GM12801 (cell line): ENCODE measurements around the gene AUTS2.

ENCODE experiments used
- CTCF ChIP-seq: IDR thresholded peaks from one replicate; pipeline ENCODE4 v1.5.1; 2011; ENCODE audit warnings: control low read depth; ENCODE audit not compliant: insufficient read length; ENCODE audit errors: extremely low read depth

AUTS2 gene

GRCh38 chr7:70178211-70178610 is 579.9 kb downstream of the AUTS2 start:
- TF ChIP-seq CTCF = no peak

GRCh38 chr7:70178787-70179186 is 580.5 kb downstream of the AUTS2 start:
- no peak for TF ChIP-seq CTCF

GRCh38 chr7:70182521-70182920 is 584.2 kb downstream of the AUTS2 start:
- TF ChIP-seq CTCF = no peak

- no peak for TF ChIP-seq CTCF
Observed at GRCh38 chr7:70183278-70183677, 585.0 kb downstream of the AUTS2 start.

GRCh38 chr7:70188901-70189650 is 590.8 kb downstream of the AUTS2 start:
- no peak for TF ChIP-seq CTCF

GRCh38 chr7:70189776-70190175 is 591.5 kb downstream of the AUTS2 start:
- no peak for TF ChIP-seq CTCF

- no peak for TF ChIP-seq CTCF
Observed at GRCh38 chr7:70190281-70190680, 592.0 kb downstream of the AUTS2 start.
